HepG2 (cell line): ENCODE results near the gene GLO1. TPM values are rescaled to one million over a fixed set of nuclear protein-coding genes. Genes with fewer than 3 reads are reported as not detected.

Experiments
- ATAC-seq: fragments of 200-7000 bp; cut with Tn5 transposase; 3 replicates; pipeline ENCODE4 v1.9.1; 2020; ENCODE audit warnings: mild to moderate bottlenecking, moderate library complexity
- BruUV-seq: library from RNA; stranded (reverse); fragments of 400-500 nt; replicated peaks from 2 replicates; lab custom pipeline; 2021; lab: Mats Ljungman, UMichigan
- CTCF ChIA-PET: fragments of 300-600 bp; formaldehyde crosslinking; extraction: SDS; loops from one replicate; lab custom pipeline; 2021; ENCODE audit warnings: low total read pairs, inconsistent platforms, low intra/inter-chr PET ratio; lab: Yijun Ruan, JAX
- POLR2A ChIA-PET: fragments of 350-600 bp; sonication (Branson Sonifier 250); formaldehyde crosslinking; loops from one replicate; lab custom pipeline; 2020; ENCODE audit warnings: antibody characterized with exemption, inconsistent platforms; lab: Yijun Ruan, JAX
- DNase-seq: peaks from one replicate; pipeline ENCODE4 v3.0.0-alpha.2; 2015; ENCODE audit warnings: low spot score
- FAIRE-seq: peaks from 3 replicates; lab custom pipeline; 2011; peaks lifted over from hg19 to GRCh38; lab: Jason Lieb, UNC
- H2AFZ ChIP-seq: one replicate; pipeline ENCODE4 v1.6.1; 2011; ENCODE audit warnings: low read length, inconsistent platforms
- H3K27ac ChIP-seq: fragments of 300-600 bp; 3 replicates; pipeline ENCODE4 v1.8.0; 2011; ENCODE audit warnings: mixed run types, mild to moderate bottlenecking, mixed read lengths, low read length, inconsistent platforms; ENCODE audit not compliant: insufficient read depth; ENCODE audit errors: extremely low read length
- H3K27me3 ChIP-seq, 2 experiments: fragments of 200-600 bp in 1 of 2; 2 replicates in 1 of 2; 3 replicates in 1 of 2; pipeline versions ENCODE4 v1.6.0 to v1.8.0; 2011; ENCODE audit warnings: low read length in 2 of 2, mild to moderate bottlenecking in 2 of 2, moderate library complexity in 2 of 2, inconsistent platforms in 1 of 2; ENCODE audit not compliant: insufficient read depth in 2 of 2, control insufficient read depth in 1 of 2
- H3K36me3 ChIP-seq, 2 experiments: fragments of 200-600 bp in 1 of 2; replicated peaks in 1 of 2; 2 replicates in 1 of 2; 3 replicates in 1 of 2; pipeline versions ENCODE4 v1.5.1 to v1.8.0; 2011; ENCODE audit warnings: low read length in 2 of 2, inconsistent platforms in 1 of 2; ENCODE audit not compliant: insufficient read depth in 2 of 2, control insufficient read depth in 1 of 2
- H3K4me1 ChIP-seq: 2 replicates; pipeline ENCODE4 v1.5.1; 2012; ENCODE audit warnings: low read length, inconsistent platforms; ENCODE audit not compliant: insufficient read depth
- H3K4me2 ChIP-seq: 2 replicates; pipeline ENCODE4 v1.6.0; 2011; ENCODE audit warnings: low read depth, low read length, inconsistent platforms
- H3K4me3 ChIP-seq, 3 experiments: fragments of 200-600 bp in 1 of 3; sonication (generic), shearing (Covaris generic) in 1 of 3; replicated peaks in 1 of 3; 2 replicates each; pipeline ENCODE4 v1.5.1; 2011 to 2016; ENCODE audit warnings: low read length in 3 of 3, inconsistent platforms in 2 of 3, low read depth in 2 of 3, mild to moderate bottlenecking in 2 of 3, control low read depth in 1 of 3, mixed read lengths in 1 of 3; ENCODE audit not compliant: insufficient read depth in 1 of 3
- H3K79me2 ChIP-seq: one replicate; pipeline ENCODE4 v1.6.1; 2011; ENCODE audit warnings: low read length, inconsistent platforms; ENCODE audit not compliant: insufficient read depth
- H3K9ac ChIP-seq: 2 replicates; pipeline ENCODE4 v1.6.0; 2011; ENCODE audit warnings: mild to moderate bottlenecking, low read depth, low read length, inconsistent platforms; ENCODE audit not compliant: insufficient read depth
- H3K9me3 ChIP-seq: 2 replicates; pipeline ENCODE4 v1.5.1; 2012; ENCODE audit warnings: mild to moderate bottlenecking, low read length
- H4K20me1 ChIP-seq: 2 replicates; pipeline ENCODE4 v1.6.0; 2011; ENCODE audit warnings: inconsistent platforms, mild to moderate bottlenecking, low read length, moderate library complexity; ENCODE audit not compliant: insufficient read depth
- HNF4A ChIP-seq: sonication (generic); formaldehyde crosslinking; IDR thresholded peaks from 2 replicates; pipeline ENCODE4 v1.4.0; 2020; ENCODE audit warnings: missing genetic modification reagents
- ZNF879 ChIP-seq: sonication (generic); formaldehyde crosslinking; IDR thresholded peaks from 2 replicates; pipeline ENCODE4 v1.8.1; 2023; ENCODE audit warnings: missing genetic modification reagents
- WGBS: methylation state at CpG from one replicate; pipeline ENCODE4 v1.1.6; 2017; ENCODE audit warnings: low lambda C conversion rate; 5-methylcytosine and 5-hydroxymethylcytosine counted together
- in situ Hi-C: cut with HindIII; loops from 2 replicates; pipeline ENCODE4 v1.10.0; 2017; ENCODE audit warnings: low pct_unique_long_range_greater_than_20kb; ENCODE audit not compliant: extremely low pct_ligation_motif_present
- intact Hi-C: fragments of 100-400 bp; cut with micrococcal nuclease; formaldehyde crosslinking; loops from one replicate; pipeline ENCODE4 v1.10.0; 2022; ENCODE audit not compliant: unreplicated experiment
- polyA plus RNA-seq, 8 experiments: library from polyadenylated mRNA; depleted of rRNA in 3 of 8; stranded (reverse) in 7 of 8; unstranded in 1 of 8; fragments of >200 nt; fragmentation: Illumina TruSeq in 4 of 8; extraction: Trizol in 4 of 8; gene quantifications; 2 replicates each; pipeline versions ENCODE4 v1.2.1 to v1.2.3, GENCODE V29; 2011 to 2016; ENCODE audit warnings: low read depth in 4 of 8, missing spikeins in 1 of 8, mixed read lengths in 1 of 8; ENCODE audit not compliant: insufficient read depth in 1 of 8
- total RNA-seq, 5 experiments: library from RNA; depleted of rRNA; stranded (reverse); fragments of >200 nt; fragmentation: Illumina TruSeq; extraction: Trizol; gene quantifications; 2 replicates each; pipeline ENCODE4 v1.2.3, GENCODE V29; 2016; ENCODE audit warnings: low read depth in 1 of 5
- TF ChIP-seq, protein P1 (sequence below): IDR thresholded peaks from 2 replicates; pipeline ENCODE4 v1.6.1; 2016; ENCODE audit warnings: missing compliant biosample characterization, missing genetic modification reagents, borderline replicate concordance
- TF ChIP-seq, protein P2 (sequence below): sonication (generic); formaldehyde crosslinking; IDR thresholded peaks from 2 replicates; pipeline ENCODE4 v1.4.0; 2020; ENCODE audit warnings: missing genetic modification reagents; ENCODE audit errors: not compliant biosample characterization
- TF ChIP-seq, protein P3 (sequence below): sonication (generic); formaldehyde crosslinking; conservative IDR thresholded peaks from 2 replicates; pipeline ENCODE4 v1.5.0; 2020; ENCODE audit warnings: missing genetic modification reagents

The GLO1 gene
- total and polyA plus RNA-seq, 2 of the 13 experiments (the other 11 are each of a cell fraction or from before 2014, with no cell fraction given), result 77.1 to 177 TPM

DNA sequence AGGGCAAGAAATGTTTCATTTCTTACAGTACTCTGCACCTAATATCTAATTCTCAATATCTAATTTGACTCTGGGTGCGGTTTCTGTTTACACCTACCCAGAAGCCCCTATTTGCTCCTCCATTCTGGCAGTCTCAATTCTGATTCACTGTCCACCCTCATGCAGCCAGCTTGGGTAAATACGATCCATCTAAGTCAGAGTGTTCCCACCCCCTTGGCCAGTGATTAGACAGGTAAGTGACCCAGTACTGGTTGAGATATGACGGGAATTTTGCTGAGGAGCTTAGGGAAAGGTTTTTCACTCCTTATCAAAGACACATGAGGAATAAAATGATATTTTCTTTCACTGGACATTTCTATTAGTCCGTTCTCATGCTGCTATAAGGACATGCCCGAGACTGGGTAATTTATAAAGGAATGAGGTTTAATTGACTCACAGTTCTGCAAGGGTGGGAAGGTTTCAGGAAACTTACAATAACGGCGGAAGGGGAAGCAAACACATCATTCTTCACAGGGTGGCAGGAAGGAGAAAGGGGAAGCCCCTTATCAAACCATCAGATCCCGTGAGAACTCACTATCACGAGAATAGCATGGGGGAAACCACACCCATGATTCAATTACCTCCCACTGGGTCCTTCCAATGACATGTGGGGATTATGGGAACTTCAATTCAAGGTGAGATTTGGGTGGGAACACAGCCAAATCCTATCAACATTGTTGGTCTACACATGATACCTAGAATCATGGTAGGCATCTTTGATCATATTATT lies 29.4 kb downstream of the GLO1 start:
- no peak for DNase-seq
- CTCF ChIA-PET, result no interaction called here
- WGBS, result 88% methylated on average over 9 of the region's 9 CpGs
- in situ Hi-C loops (no loop called here), intact Hi-C loops (loop anchor here (5.0 kb wide), 1 partner anchor 181 kb away; no protein-coding TSS in a partner anchor)
- no peak overlapping the region for H3K4me3 ChIP-seq
- H3K9me3 ChIP-seq, result no peaks in the 10 kb centered on the region
- no peak for ATAC-seq
- TF ChIP-seq HNF4A (CRISPR knock-in tag), result no peak
- TF ChIP-seq, protein P1, sequence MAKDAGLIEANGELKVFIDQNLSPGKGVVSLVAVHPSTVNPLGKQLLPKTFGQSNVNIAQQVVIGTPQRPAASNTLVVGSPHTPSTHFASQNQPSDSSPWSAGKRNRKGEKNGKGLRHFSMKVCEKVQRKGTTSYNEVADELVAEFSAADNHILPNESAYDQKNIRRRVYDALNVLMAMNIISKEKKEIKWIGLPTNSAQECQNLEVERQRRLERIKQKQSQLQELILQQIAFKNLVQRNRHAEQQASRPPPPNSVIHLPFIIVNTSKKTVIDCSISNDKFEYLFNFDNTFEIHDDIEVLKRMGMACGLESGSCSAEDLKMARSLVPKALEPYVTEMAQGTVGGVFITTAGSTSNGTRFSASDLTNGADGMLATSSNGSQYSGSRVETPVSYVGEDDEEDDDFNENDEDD (CRISPR knock-in tag), result no peak
- TF ChIP-seq, protein P2, sequence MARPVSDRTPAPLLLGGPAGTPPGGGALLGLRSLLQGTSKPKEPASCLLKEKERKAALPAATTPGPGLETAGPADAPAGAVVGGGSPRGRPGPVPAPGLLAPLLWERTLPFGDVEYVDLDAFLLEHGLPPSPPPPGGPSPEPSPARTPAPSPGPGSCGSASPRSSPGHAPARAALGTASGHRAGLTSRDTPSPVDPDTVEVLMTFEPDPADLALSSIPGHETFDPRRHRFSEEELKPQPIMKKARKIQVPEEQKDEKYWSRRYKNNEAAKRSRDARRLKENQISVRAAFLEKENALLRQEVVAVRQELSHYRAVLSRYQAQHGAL (CRISPR knock-in tag), result no peak
- no peak for TF ChIP-seq ZNF879
- TF ChIP-seq, protein P3, sequence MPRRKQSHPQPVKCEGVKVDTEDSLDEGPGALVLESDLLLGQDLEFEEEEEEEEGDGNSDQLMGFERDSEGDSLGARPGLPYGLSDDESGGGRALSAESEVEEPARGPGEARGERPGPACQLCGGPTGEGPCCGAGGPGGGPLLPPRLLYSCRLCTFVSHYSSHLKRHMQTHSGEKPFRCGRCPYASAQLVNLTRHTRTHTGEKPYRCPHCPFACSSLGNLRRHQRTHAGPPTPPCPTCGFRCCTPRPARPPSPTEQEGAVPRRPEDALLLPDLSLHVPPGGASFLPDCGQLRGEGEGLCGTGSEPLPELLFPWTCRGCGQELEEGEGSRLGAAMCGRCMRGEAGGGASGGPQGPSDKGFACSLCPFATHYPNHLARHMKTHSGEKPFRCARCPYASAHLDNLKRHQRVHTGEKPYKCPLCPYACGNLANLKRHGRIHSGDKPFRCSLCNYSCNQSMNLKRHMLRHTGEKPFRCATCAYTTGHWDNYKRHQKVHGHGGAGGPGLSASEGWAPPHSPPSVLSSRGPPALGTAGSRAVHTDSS (CRISPR knock-in tag), result no peak
- no peaks in the 10 kb centered on the region for H4K20me1 ChIP-seq
- H2AFZ ChIP-seq, result no peak overlapping the region
- FAIRE-seq, result no peak
- H3K27me3 ChIP-seq, result no peaks in the 10 kb centered on the region
- no peaks in the 10 kb centered on the region for H3K4me1 ChIP-seq
- H3K4me2 ChIP-seq, result no peak overlapping the region
- no TSS peak for BruUV-seq
- no peaks in the 10 kb centered on the region for H3K79me2 ChIP-seq
- H3K9ac ChIP-seq, result no peak overlapping the region
- POLR2A ChIA-PET, result no interaction called here
- peaks cover 7 to 31% of the 10 kb centered on the region in 2 experiments; a peak in 4 of 5 replicates for H3K36me3 ChIP-seq
- no peak overlapping the region for H3K27ac ChIP-seq
